GM23338 (cell line): ENCODE results near the gene ALKAL2. TPM values are rescaled to one million over a fixed set of nuclear protein-coding genes. Genes with fewer than 3 reads are reported as not detected.

Experiments
- ATAC-seq: fragments of 200-7000 bp; cut with Tn5 transposase; 3 replicates; pipeline ENCODE4 v1.9.1; 2020
- DNase-seq: peaks from one replicate; pipeline ENCODE4 v3.0.0-alpha.2; 2015; ENCODE audit warnings: low spot score
- H2AFZ ChIP-seq: fragments of 200-600 bp; sonication (generic); 2 replicates; pipeline ENCODE4 v1.8.0; 2016; ENCODE audit warnings: antibody characterized with exemption, mild to moderate bottlenecking, moderate library complexity
- H3F3A ChIP-seq: fragments of 200-600 bp; sonication (generic); replicated peaks from 2 replicates; pipeline ENCODE4 v1.8.0; 2017; ENCODE audit warnings: antibody characterized with exemption, mixed run types, low read depth
- H3K27ac ChIP-seq: fragments of 200-600 bp; sonication (generic); 2 replicates; pipeline ENCODE4 v1.6.1; 2016; ENCODE audit warnings: low read depth
- H3K27me3 ChIP-seq: fragments of 200-600 bp; sonication (generic); 2 replicates; pipeline ENCODE4 v1.8.0; 2016; ENCODE audit warnings: mild to moderate bottlenecking, mixed run types, moderate library complexity; ENCODE audit not compliant: insufficient read depth
- H3K36me3 ChIP-seq: fragments of 200-600 bp; sonication (generic); 2 replicates; pipeline ENCODE4 v1.8.0; 2016; ENCODE audit warnings: mild to moderate bottlenecking; ENCODE audit not compliant: insufficient read depth
- H3K4me1 ChIP-seq: fragments of 200-600 bp; sonication (generic); 2 replicates; pipeline ENCODE4 v1.8.0; 2016; ENCODE audit warnings: mild to moderate bottlenecking, moderate library complexity; ENCODE audit not compliant: insufficient read depth
- H3K4me2 ChIP-seq: fragments of 200-600 bp; sonication (generic); 2 replicates; pipeline ENCODE4 v1.7.1; 2017; ENCODE audit warnings: mixed run types
- H3K4me3 ChIP-seq: fragments of 200-600 bp; sonication (generic); 2 replicates; pipeline ENCODE4 v1.6.1; 2016; ENCODE audit warnings: mixed run types
- H3K79me2 ChIP-seq: fragments of 200-600 bp; sonication (generic); replicated peaks from 2 replicates; pipeline ENCODE4 v1.8.0; 2017; ENCODE audit warnings: mild to moderate bottlenecking; ENCODE audit not compliant: insufficient read depth
- H3K9me2 ChIP-seq: fragments of 200-600 bp; sonication (generic); 2 replicates; pipeline ENCODE4 v1.8.0; 2017; ENCODE audit not compliant: insufficient read depth
- H4K20me1 ChIP-seq: fragments of 200-600 bp; sonication (generic); replicated peaks from 2 replicates; pipeline ENCODE4 v1.8.0; 2017; ENCODE audit warnings: mild to moderate bottlenecking; ENCODE audit not compliant: insufficient read depth
- H3K27ac Mint-ChIP-seq: 2 replicates; pipeline ENCODE4 v1.8.0; 2020; ENCODE audit warnings: inconsistent platforms, mild to moderate bottlenecking, moderate library complexity, mixed read lengths
- H3K27me3 Mint-ChIP-seq: 3 replicates; pipeline ENCODE4 v1.8.0; 2022; ENCODE audit warnings: low read depth, mild to moderate bottlenecking, moderate library complexity, mixed read lengths, inconsistent platforms; ENCODE audit not compliant: insufficient read depth, poor library complexity
- H3K36me3 Mint-ChIP-seq: 3 replicates; pipeline ENCODE4 v1.8.0; 2021; ENCODE audit warnings: low read depth, mild to moderate bottlenecking, inconsistent platforms, moderate library complexity, mixed read lengths
- H3K4me1 Mint-ChIP-seq: 3 replicates; pipeline ENCODE4 v1.8.0; 2020; ENCODE audit warnings: mild to moderate bottlenecking, inconsistent platforms, mixed read lengths
- H3K4me3 Mint-ChIP-seq: 3 replicates; pipeline ENCODE4 v1.8.0; 2021; ENCODE audit warnings: moderate library complexity, mild to moderate bottlenecking, inconsistent platforms, mixed read lengths
- H3K9me3 Mint-ChIP-seq: 3 replicates; pipeline ENCODE4 v1.8.0; 2020; ENCODE audit warnings: moderate library complexity, mild to moderate bottlenecking, inconsistent platforms, mixed read lengths
- CREB1 ChIP-seq: fragments of 250-450 bp; sonication (Bioruptor Pico); IDR thresholded peaks from 2 replicates; pipeline ENCODE4 v1.5.0; 2020; ENCODE audit warnings: low read depth, mild to moderate bottlenecking, moderate library complexity
- EZH2 ChIP-seq: fragments of 200-600 bp; sonication (generic); IDR thresholded peaks from one replicate; pipeline ENCODE4 v1.8.0; 2017; ENCODE audit warnings: antibody characterized with exemption, mild to moderate bottlenecking, low read depth; ENCODE audit not compliant: unreplicated experiment
- EZH2phosphoT487 ChIP-seq: fragments of 200-600 bp; sonication (generic); IDR thresholded peaks from one replicate; pipeline ENCODE4 v1.8.1; 2018; ENCODE audit warnings: antibody characterized with exemption; ENCODE audit not compliant: unreplicated experiment
- JUNB ChIP-seq: IDR thresholded peaks from one replicate; pipeline ENCODE4 v1.6.1; 2016; ENCODE audit warnings: antibody characterized with exemption; ENCODE audit not compliant: unreplicated experiment
- NANOG ChIP-seq: IDR thresholded peaks from 2 replicates; pipeline ENCODE4 v1.6.1; 2016; ENCODE audit warnings: antibody characterized with exemption, borderline replicate concordance
- POLR2AphosphoS5 ChIP-seq: IDR thresholded peaks from 2 replicates; pipeline ENCODE4 v1.6.1; 2016; ENCODE audit warnings: antibody characterized with exemption, low read depth
- STAT1 ChIP-seq: IDR thresholded peaks from one replicate; pipeline ENCODE4 v1.6.1; 2016; ENCODE audit warnings: antibody characterized with exemption; ENCODE audit not compliant: unreplicated experiment
- ZNF114 ChIP-seq: fragments of 250-450 bp; sonication (Bioruptor Pico); IDR thresholded peaks from 2 replicates; pipeline ENCODE4 v1.5.0; 2020; ENCODE audit warnings: mild to moderate bottlenecking, moderate library complexity
- ZNF331 ChIP-seq: fragments of 250-450 bp; sonication (Bioruptor Pico); IDR thresholded peaks from 2 replicates; pipeline ENCODE4 v1.5.0; 2020; ENCODE audit warnings: low read depth, mild to moderate bottlenecking, moderate library complexity
- polyA plus RNA-seq: library from polyadenylated mRNA; unstranded; fragments of >200 nt; fragmentation: Nextera tagmentation; extraction: Ambion mirVana; gene quantifications from 2 replicates; pipeline ENCODE4 v1.2.1, GENCODE V29; 2016
- total RNA-seq: library from RNA; depleted of rRNA; stranded (reverse); fragments of >200 nt; shearing (Covaris generic); gene quantifications from 2 replicates; pipeline ENCODE4 v1.2.3, GENCODE V29; 2014
- TF ChIP-seq, protein P1 (sequence below): IDR thresholded peaks from 2 replicates; pipeline ENCODE4 v1.6.1; 2016; ENCODE audit warnings: antibody characterized with exemption
- TF ChIP-seq, protein P2 (sequence below), 2 experiments: fragments of 200-600 bp in 1 of 2; sonication (generic) in 1 of 2; conservative IDR thresholded peaks; 2 replicates each; pipeline versions ENCODE4 v1.5.1 to v1.6.1; 2016 to 2017; ENCODE audit warnings: antibody characterized with exemption in 2 of 2, low read depth in 2 of 2, mild to moderate bottlenecking in 2 of 2, moderate library complexity in 1 of 2
- TF ChIP-seq, protein P3 (sequence below): fragments of 250-450 bp; sonication (Bioruptor Pico); IDR thresholded peaks from 2 replicates; pipeline ENCODE4 v1.5.0; 2020; ENCODE audit warnings: mild to moderate bottlenecking, moderate library complexity
- TF ChIP-seq, protein P4 (sequence below): IDR thresholded peaks from one replicate; pipeline ENCODE4 v1.6.1; 2018; ENCODE audit warnings: antibody characterized with exemption; ENCODE audit not compliant: unreplicated experiment

ALKAL2 gene
- total and polyA plus RNA-seq, 2 experiments from 2014 or later = 6.4 to 12.1 TPM

DNA sequence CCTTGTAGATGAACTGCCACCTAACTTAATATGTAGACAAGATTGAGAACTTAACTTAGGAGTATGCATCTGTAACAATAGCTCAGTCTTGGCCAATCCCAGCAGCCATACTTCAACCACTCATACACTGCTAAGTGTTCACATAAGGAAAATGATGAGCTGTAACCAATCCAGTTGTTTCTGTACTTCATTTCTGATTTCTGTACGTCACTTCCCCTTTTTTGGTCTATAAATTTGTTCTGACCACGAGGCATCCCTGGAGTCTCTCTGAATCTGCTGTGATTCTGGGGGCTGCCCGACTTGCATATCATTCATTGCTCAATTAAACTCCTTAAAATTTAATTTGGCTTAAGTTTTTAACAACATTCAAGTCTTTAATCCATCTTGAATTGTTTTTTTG, 30.5 kb downstream of the ALKAL2 start:
- no peaks in the 10 kb centered on the region for H3F3A ChIP-seq
- no peak overlapping the region for H3K4me3 ChIP-seq
- peaks cover 11% of the 10 kb centered on the region for H3K36me3 ChIP-seq
- H2AFZ ChIP-seq = no peak overlapping the region
- Mint-ChIP-seq H3K4me3 (no peak overlapping the region), H3K36me3 (peaks cover 40% of the 10 kb centered on the region), H3K9me3 (peaks cover 27% of the 10 kb centered on the region), H3K27ac (no peak overlapping the region), H3K4me1 (peaks cover 19% of the 10 kb centered on the region), H3K27me3 (peaks cover 7% of the 10 kb centered on the region)
- no peaks in the 10 kb centered on the region for H3K27me3 ChIP-seq
- peaks cover 8% of the 10 kb centered on the region for H3K4me1 ChIP-seq
- no peak for TF ChIP-seq ZNF114 (CRISPR knock-in tag)
- TF ChIP-seq, protein P1, sequence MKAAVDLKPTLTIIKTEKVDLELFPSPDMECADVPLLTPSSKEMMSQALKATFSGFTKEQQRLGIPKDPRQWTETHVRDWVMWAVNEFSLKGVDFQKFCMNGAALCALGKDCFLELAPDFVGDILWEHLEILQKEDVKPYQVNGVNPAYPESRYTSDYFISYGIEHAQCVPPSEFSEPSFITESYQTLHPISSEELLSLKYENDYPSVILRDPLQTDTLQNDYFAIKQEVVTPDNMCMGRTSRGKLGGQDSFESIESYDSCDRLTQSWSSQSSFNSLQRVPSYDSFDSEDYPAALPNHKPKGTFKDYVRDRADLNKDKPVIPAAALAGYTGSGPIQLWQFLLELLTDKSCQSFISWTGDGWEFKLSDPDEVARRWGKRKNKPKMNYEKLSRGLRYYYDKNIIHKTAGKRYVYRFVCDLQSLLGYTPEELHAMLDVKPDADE = no peak
- TF ChIP-seq, protein P2, sequence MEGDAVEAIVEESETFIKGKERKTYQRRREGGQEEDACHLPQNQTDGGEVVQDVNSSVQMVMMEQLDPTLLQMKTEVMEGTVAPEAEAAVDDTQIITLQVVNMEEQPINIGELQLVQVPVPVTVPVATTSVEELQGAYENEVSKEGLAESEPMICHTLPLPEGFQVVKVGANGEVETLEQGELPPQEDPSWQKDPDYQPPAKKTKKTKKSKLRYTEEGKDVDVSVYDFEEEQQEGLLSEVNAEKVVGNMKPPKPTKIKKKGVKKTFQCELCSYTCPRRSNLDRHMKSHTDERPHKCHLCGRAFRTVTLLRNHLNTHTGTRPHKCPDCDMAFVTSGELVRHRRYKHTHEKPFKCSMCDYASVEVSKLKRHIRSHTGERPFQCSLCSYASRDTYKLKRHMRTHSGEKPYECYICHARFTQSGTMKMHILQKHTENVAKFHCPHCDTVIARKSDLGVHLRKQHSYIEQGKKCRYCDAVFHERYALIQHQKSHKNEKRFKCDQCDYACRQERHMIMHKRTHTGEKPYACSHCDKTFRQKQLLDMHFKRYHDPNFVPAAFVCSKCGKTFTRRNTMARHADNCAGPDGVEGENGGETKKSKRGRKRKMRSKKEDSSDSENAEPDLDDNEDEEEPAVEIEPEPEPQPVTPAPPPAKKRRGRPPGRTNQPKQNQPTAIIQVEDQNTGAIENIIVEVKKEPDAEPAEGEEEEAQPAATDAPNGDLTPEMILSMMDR (conservative IDR thresholded peaks at IDR 0.05; ENCODE audit: low read depth in 2 of 2) = no peak
- no peak for TF ChIP-seq POLR2AphosphoS5
- TF ChIP-seq EZH2phosphoT487 = no peak
- TF ChIP-seq, protein P3, sequence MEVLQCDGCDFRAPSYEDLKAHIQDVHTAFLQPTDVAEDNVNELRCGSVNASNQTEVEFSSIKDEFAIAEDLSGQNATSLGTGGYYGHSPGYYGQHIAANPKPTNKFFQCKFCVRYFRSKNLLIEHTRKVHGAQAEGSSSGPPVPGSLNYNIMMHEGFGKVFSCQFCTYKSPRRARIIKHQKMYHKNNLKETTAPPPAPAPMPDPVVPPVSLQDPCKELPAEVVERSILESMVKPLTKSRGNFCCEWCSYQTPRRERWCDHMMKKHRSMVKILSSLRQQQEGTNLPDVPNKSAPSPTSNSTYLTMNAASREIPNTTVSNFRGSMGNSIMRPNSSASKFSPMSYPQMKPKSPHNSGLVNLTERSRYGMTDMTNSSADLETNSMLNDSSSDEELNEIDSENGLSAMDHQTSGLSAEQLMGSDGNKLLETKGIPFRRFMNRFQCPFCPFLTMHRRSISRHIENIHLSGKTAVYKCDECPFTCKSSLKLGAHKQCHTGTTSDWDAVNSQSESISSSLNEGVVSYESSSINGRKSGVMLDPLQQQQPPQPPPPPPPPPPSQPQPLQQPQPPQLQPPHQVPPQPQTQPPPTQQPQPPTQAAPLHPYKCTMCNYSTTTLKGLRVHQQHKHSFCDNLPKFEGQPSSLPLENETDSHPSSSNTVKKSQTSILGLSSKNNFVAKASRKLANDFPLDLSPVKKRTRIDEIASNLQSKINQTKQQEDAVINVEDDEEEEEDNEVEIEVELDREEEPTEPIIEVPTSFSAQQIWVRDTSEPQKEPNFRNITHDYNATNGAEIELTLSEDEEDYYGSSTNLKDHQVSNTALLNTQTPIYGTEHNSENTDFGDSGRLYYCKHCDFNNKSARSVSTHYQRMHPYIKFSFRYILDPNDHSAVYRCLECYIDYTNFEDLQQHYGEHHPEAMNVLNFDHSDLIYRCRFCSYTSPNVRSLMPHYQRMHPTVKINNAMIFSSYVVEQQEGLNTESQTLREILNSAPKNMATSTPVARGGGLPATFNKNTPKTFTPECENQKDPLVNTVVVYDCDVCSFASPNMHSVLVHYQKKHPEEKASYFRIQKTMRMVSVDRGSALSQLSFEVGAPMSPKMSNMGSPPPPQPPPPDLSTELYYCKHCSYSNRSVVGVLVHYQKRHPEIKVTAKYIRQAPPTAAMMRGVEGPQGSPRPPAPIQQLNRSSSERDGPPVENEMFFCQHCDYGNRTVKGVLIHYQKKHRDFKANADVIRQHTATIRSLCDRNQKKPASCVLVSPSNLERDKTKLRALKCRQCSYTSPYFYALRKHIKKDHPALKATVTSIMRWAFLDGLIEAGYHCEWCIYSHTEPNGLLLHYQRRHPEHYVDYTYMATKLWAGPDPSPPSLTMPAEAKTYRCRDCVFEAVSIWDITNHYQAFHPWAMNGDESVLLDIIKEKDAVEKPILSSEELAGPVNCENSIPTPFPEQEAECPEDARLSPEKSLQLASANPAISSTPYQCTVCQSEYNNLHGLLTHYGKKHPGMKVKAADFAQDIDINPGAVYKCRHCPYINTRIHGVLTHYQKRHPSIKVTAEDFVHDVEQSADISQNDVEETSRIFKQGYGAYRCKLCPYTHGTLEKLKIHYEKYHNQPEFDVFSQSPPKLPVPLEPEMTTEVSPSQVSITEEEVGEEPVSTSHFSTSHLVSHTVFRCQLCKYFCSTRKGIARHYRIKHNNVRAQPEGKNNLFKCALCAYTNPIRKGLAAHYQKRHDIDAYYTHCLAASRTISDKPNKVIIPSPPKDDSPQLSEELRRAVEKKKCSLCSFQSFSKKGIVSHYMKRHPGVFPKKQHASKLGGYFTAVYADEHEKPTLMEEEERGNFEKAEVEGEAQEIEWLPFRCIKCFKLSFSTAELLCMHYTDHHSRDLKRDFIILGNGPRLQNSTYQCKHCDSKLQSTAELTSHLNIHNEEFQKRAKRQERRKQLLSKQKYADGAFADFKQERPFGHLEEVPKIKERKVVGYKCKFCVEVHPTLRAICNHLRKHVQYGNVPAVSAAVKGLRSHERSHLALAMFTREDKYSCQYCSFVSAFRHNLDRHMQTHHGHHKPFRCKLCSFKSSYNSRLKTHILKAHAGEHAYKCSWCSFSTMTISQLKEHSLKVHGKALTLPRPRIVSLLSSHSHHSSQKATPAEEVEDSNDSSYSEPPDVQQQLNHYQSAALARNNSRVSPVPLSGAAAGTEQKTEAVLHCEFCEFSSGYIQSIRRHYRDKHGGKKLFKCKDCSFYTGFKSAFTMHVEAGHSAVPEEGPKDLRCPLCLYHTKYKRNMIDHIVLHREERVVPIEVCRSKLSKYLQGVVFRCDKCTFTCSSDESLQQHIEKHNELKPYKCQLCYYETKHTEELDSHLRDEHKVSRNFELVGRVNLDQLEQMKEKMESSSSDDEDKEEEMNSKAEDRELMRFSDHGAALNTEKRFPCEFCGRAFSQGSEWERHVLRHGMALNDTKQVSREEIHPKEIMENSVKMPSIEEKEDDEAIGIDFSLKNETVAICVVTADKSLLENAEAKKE = no peak
- no peak for TF ChIP-seq CREB1 (CRISPR knock-in tag)
- no peak for TF ChIP-seq JUNB
- no peak for TF ChIP-seq ZNF331 (CRISPR knock-in tag)
- TF ChIP-seq EZH2 = no peak
- TF ChIP-seq STAT1 = no peak
- TF ChIP-seq, protein P4, sequence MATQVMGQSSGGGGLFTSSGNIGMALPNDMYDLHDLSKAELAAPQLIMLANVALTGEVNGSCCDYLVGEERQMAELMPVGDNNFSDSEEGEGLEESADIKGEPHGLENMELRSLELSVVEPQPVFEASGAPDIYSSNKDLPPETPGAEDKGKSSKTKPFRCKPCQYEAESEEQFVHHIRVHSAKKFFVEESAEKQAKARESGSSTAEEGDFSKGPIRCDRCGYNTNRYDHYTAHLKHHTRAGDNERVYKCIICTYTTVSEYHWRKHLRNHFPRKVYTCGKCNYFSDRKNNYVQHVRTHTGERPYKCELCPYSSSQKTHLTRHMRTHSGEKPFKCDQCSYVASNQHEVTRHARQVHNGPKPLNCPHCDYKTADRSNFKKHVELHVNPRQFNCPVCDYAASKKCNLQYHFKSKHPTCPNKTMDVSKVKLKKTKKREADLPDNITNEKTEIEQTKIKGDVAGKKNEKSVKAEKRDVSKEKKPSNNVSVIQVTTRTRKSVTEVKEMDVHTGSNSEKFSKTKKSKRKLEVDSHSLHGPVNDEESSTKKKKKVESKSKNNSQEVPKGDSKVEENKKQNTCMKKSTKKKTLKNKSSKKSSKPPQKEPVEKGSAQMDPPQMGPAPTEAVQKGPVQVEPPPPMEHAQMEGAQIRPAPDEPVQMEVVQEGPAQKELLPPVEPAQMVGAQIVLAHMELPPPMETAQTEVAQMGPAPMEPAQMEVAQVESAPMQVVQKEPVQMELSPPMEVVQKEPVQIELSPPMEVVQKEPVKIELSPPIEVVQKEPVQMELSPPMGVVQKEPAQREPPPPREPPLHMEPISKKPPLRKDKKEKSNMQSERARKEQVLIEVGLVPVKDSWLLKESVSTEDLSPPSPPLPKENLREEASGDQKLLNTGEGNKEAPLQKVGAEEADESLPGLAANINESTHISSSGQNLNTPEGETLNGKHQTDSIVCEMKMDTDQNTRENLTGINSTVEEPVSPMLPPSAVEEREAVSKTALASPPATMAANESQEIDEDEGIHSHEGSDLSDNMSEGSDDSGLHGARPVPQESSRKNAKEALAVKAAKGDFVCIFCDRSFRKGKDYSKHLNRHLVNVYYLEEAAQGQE = no peak
- no peak for TF ChIP-seq NANOG
- DNase-seq (no peak), ATAC-seq (no peak)
- H3K4me2 ChIP-seq = no peak overlapping the region
- peaks cover 39% of the 10 kb centered on the region for H3K79me2 ChIP-seq
- no peak overlapping the region for H3K27ac ChIP-seq
- H3K9me2 ChIP-seq = no peaks in the 10 kb centered on the region
- no peaks in the 10 kb centered on the region; the same call in 1 of the 2 replicates for H4K20me1 ChIP-seq
